ENCODE data around the gene DMGDH. TPM values are rescaled to one million over a fixed set of nuclear protein-coding genes. Genes with fewer than 3 reads are reported as not detected.

The DMGDH gene
- total RNA-seq, 1 donor from 2014 or later = 0.78 TPM

- TF ChIP-seq CTCF (IDR thresholded peaks at IDR 0.05) = no peak
- intact Hi-C loops (cut with DNase I) = no loop called here
- H3K36me3 ChIP-seq = peaks cover 8% of the 10 kb centered on the region
- no peak overlapping the region for H3K4me3 ChIP-seq
- H3K4me1 ChIP-seq = no peaks in the 10 kb centered on the region
- ATAC-seq (no peak), DNase-seq (no peak)
- H3K27ac ChIP-seq = no peak overlapping the region
- H3K27me3 ChIP-seq = no peaks in the 10 kb centered on the region
- no peaks in the 10 kb centered on the region for H3K9me3 ChIP-seq
Measured at GRCh38 chr5:78961743-78962142, 107.7 kb downstream of the DMGDH start.

GRCh38 chr5:78959767-78960166, 109.7 kb downstream of the DMGDH start:
- H3K27me3 ChIP-seq = no peaks in the 10 kb centered on the region
- no peak overlapping the region for H3K27ac ChIP-seq
- no peaks in the 10 kb centered on the region for H3K4me1 ChIP-seq
- H3K9me3 ChIP-seq = no peaks in the 10 kb centered on the region
- no peak for TF ChIP-seq CTCF (IDR thresholded peaks at IDR 0.05)
- intact Hi-C loops (cut with DNase I) = no loop called here
- ATAC-seq (no peak), DNase-seq (no peak)
- peaks cover 8% of the 10 kb centered on the region for H3K36me3 ChIP-seq
- no peak overlapping the region for H3K4me3 ChIP-seq

GRCh38 chr5:78958672-78959445, 110.6 kb downstream of the DMGDH start:
- no peak for TF ChIP-seq CTCF (IDR thresholded peaks at IDR 0.05)
- H3K4me1 ChIP-seq = no peaks in the 10 kb centered on the region
- H3K27me3 ChIP-seq = no peaks in the 10 kb centered on the region
- intact Hi-C loops (cut with DNase I) = no loop called here
- no peaks in the 10 kb centered on the region for H3K9me3 ChIP-seq
- peaks cover 5% of the 10 kb centered on the region for H3K36me3 ChIP-seq
- H3K27ac ChIP-seq = no peak overlapping the region
- ATAC-seq (no peak), DNase-seq (no peak)
- no peak overlapping the region for H3K4me3 ChIP-seq

GRCh38 chr5:78956901-78957300, 112.6 kb downstream of the DMGDH start:
- H3K36me3 ChIP-seq = no peaks in the 10 kb centered on the region
- intact Hi-C loops (cut with DNase I) = no loop called here
- H3K9me3 ChIP-seq = no peaks in the 10 kb centered on the region
- no peak overlapping the region for H3K27ac ChIP-seq
- ATAC-seq (no peak), DNase-seq (no peak)
- no peaks in the 10 kb centered on the region for H3K27me3 ChIP-seq
- TF ChIP-seq CTCF (IDR thresholded peaks at IDR 0.05) = no peak
- H3K4me3 ChIP-seq = no peak overlapping the region
- H3K4me1 ChIP-seq = no peaks in the 10 kb centered on the region

- H3K27me3 ChIP-seq = no peaks in the 10 kb centered on the region
- H3K27ac ChIP-seq = no peak overlapping the region
- H3K9me3 ChIP-seq = no peaks in the 10 kb centered on the region
- TF ChIP-seq CTCF (IDR thresholded peaks at IDR 0.05) = no peak
- ATAC-seq = no peak
- no peaks in the 10 kb centered on the region for H3K4me1 ChIP-seq
- DNase-seq = no peak
- intact Hi-C loops (cut with DNase I) = no loop called here
- H3K4me3 ChIP-seq = no peak overlapping the region
- no peaks in the 10 kb centered on the region for H3K36me3 ChIP-seq
Measured at GRCh38 chr5:78953092-78953800, 116.2 kb downstream of the DMGDH start.

Other genes with a start within 250 kb of the DMGDH start
- gene ARSB, start 84.4 kb downstream of the DMGDH start, total RNA-seq = 15.8 TPM
- 4.7 TPM for gene BHMT2, start 93 bp upstream of the DMGDH start, total RNA-seq
- gene BHMT, start 42.1 kb upstream of the DMGDH start, total RNA-seq = not detected
- gene JMY, start 166.5 kb upstream of the DMGDH start, total RNA-seq = 10.9 TPM